GM10266 (cell line): ENCODE measurements around the gene PNRC1.

Source experiments
- DNase-seq: peaks from one replicate; pipeline ENCODE4 v3.0.0; 2012; ENCODE audit errors: extremely low spot score
- TF ChIP-seq, protein P1 (sequence below): IDR thresholded peaks from 2 replicates; pipeline ENCODE4 v1.5.1; 2012; ENCODE audit warnings: mild to moderate bottlenecking, low read depth; ENCODE audit not compliant: control insufficient read depth, insufficient read depth; ENCODE audit errors: missing control alignments

The PNRC1 gene

DNA sequence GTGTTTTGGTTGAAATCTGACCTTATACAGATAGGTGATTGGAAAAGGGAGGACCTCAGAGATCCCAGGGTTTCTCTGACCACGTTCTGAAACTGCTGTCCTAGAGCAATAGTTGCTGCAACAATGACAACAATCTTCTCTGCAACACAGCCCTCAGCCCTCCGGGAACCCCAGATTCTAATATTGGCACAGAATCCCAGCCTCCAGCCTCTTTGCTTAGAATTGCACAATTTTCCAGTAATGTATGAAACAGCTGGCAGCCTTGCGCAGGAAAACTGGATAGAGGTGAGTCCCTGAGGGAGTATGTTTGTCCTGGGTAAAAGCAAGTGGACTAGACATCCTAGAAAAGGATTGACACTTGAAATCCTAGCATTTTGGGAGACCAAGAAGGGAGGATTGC, 30.4 kb upstream of the PNRC1 start:
- TF ChIP-seq, protein P1, sequence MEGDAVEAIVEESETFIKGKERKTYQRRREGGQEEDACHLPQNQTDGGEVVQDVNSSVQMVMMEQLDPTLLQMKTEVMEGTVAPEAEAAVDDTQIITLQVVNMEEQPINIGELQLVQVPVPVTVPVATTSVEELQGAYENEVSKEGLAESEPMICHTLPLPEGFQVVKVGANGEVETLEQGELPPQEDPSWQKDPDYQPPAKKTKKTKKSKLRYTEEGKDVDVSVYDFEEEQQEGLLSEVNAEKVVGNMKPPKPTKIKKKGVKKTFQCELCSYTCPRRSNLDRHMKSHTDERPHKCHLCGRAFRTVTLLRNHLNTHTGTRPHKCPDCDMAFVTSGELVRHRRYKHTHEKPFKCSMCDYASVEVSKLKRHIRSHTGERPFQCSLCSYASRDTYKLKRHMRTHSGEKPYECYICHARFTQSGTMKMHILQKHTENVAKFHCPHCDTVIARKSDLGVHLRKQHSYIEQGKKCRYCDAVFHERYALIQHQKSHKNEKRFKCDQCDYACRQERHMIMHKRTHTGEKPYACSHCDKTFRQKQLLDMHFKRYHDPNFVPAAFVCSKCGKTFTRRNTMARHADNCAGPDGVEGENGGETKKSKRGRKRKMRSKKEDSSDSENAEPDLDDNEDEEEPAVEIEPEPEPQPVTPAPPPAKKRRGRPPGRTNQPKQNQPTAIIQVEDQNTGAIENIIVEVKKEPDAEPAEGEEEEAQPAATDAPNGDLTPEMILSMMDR = no peak

DNA sequence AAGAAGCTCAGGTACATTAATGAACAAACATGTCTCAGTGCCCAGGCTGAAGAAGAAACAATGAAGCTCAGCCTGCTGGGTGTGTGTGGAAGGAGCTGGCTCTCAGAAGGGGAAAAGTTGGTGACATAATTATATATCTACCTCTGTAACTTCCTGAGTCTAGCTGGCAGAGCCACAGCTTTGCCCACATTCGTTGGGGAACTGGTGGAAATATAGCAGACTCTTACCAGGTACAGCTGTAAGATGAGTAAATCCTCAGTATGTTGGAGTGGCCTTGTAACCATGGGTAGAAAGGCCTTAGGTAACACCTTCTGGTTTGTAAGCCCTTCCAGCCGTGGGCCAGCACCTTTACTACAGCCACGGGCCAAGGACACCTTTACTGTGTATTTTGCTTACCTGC, 29.9 kb upstream of the PNRC1 start:
- DNase-seq = no peak
- TF ChIP-seq, protein P1 = no peak

More for the DNA sequence above, 30.4 kb upstream of the PNRC1 start:
- DNase-seq = no peak

DNA sequence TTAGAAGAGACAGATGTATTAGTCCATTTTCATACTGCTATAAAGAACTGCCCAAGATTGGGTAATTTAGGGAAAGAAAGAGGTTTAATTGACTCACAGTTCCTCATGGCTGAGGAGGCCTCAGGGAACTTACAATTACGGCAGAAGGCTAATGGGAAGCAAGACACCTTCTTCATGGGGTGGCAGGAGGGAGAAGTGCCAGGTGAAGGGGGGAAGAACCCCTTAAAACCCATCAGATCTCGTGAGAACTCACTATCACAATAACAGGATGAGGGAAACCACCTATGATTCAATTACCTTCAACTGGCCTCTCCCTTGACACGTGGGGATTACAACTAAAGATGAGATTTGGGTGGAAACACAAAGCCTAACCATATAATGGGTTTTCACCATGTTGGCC, 28.9 kb upstream of the PNRC1 start:
- TF ChIP-seq, protein P1 = no peak

DNA sequence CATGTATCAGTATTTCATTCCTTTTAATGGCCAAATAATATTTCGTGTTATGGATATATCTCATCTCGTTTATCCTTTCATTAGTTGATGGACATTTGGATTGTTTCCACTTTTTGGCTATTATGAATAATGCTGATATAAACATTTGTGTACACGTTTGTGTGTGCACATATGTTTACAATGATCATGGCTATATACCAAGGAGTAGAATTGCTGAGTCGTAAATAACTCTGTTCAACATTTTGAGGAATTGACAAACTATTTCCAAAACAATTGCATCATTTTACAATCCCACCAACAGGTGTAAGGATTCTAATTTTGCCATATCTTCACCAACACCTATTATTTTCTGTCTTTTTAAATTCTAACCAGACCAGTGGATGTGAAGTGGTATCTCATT, 26.3 kb upstream of the PNRC1 start:
- TF ChIP-seq, protein P1 = no peak
- no peak for DNase-seq

More for the DNA sequence above, 28.9 kb upstream of the PNRC1 start:
- DNase-seq = no peak

DNA sequence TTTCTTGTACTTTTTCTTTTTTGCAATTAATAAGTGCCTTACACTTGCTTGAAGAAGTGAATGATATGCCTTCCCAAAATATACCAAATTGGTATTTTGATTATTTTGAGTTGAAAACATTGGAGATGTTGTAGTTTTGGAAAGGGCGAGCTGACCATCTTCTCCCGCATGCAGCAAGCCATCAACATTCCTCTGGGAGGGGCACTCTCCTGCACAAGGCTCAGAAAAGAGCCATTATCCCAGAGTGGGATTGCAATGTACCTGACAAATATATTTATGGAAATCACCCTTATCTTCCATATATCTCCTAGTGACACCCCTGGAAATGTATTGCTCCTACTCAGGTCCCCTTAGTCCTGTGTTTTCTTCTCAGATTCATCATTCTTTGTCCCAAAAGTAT, 22.8 kb upstream of the PNRC1 start:
- no peak for DNase-seq
- TF ChIP-seq, protein P1 = no peak

DNA sequence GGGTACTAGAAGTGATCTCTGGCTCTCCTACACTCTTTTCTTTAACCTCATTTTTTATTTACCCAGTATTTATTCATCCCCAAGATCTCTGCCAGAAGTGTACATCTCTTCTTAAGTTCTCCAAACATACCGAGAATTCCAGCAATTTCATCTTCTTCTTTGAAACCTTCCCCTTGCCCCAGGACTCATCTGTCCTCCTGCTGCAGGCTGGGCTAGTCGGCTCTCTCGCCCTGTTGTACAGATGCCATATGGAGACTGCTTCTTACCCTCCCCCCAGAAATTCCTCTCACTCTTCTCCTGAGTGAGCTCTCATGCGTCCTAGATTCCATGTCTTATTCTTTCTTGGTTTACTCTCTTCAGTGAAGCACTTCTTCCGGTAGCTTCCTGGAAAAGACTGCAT, 21.9 kb upstream of the PNRC1 start:
- DNase-seq = no peak
- TF ChIP-seq, protein P1 = no peak

DNA sequence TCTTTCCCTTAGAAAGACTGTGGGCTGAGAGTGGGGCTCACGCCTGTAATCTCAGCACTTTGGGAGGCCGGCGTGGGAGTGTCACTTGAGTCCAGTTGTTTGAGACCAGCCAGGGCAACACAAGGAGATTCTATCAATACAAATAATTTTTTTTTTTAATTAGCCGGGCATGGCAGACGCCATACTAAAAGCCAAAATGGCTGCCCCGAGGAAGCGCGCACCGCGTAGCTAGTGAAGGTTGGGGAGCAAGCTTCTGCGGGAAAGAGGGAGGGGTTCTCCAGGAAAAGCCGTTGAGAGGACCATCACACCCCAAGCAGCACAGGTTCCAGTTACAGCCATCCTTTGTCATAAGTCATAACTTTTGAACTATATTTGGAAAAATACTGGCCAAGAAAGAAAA, 21.3 kb upstream of the PNRC1 start:
- TF ChIP-seq, protein P1 = no peak
- DNase-seq = no peak
